ENCODE measurements around the gene CACNG5.

GRCh38 chr17:66903781-66904180, 68.9 kb downstream of the CACNG5 start:
- TF ChIP-seq ZFP30 (CRISPR knock-in tag; IDR thresholded peaks at IDR 0.05) (no peak), PPARA (CRISPR knock-in tag; IDR thresholded peaks at IDR 0.05; ENCODE audit: borderline replicate concordance) (no peak)

Measured in SK-N-SH treated with all-trans-retinoic acid at 6 μM for 48 hours (cell line).